Nephron progenitor cell (in vitro differentiated cells): Measurements from ENCODE around the gene PKD1L1.
A peak's percentile ranks its signal among the peaks of the same experiment; 100 is the strongest.

ENCODE experiments used
- DNase-seq: peaks from one replicate; pipeline ENCODE4 v3.0.0; 2021
- H3K27ac Mint-ChIP-seq: 2 replicates; pipeline ENCODE4 v1.8.0; 2021; ENCODE audit warnings: mild to moderate bottlenecking, moderate library complexity, mixed read lengths
- H3K27me3 Mint-ChIP-seq: 2 replicates; pipeline ENCODE4 v1.8.0; 2021; ENCODE audit warnings: mild to moderate bottlenecking, low read depth, mixed read lengths; ENCODE audit not compliant: poor library complexity
- H3K36me3 Mint-ChIP-seq: 2 replicates; pipeline ENCODE4 v1.8.0; 2021; ENCODE audit warnings: low read depth, mixed read lengths
- H3K4me1 Mint-ChIP-seq: 2 replicates; pipeline ENCODE4 v1.8.0; 2021; ENCODE audit warnings: mixed read lengths
- H3K4me3 Mint-ChIP-seq: 2 replicates; pipeline ENCODE4 v1.8.0; 2021; ENCODE audit warnings: mild to moderate bottlenecking, moderate library complexity, mixed read lengths
- H3K9me3 Mint-ChIP-seq: 2 replicates; pipeline ENCODE4 v1.8.0; 2021; ENCODE audit warnings: mild to moderate bottlenecking, moderate library complexity, mixed read lengths
- TF ChIP-seq, protein P1 (sequence below): fragments of 200-600 bp; sonication (generic); IDR thresholded peaks from 2 replicates; pipeline ENCODE4 v1.5.0; 2021; ENCODE audit warnings: antibody characterized with exemption

Gene PKD1L1

DNA sequence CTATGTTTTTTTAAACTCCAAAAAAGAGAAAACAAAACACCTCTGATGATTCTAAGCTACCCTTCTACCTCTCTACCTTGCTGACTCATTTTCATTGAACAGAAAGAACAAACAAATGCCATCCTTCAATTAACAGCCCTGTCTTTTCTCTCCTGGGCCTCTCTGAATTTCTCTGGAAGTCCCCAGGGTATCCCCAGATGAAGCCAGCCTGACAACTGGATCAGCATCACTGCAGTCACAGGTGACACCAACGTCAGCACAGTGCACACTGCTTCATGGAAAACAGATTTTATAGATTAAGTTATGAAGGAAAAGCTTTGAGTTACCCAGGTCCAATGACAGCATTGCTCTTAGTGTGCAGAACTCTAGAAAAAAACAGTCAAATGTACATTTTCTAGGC, 25.5 kb upstream of the PKD1L1 start:
- Mint-ChIP-seq H3K4me3 (no peak overlapping the region), H3K9me3 (no peaks in the 10 kb centered on the region), H3K36me3 (peaks cover 92% of the 10 kb centered on the region), H3K27me3 (peaks cover 4% of the 10 kb centered on the region), H3K4me1 (peaks cover 39% of the 10 kb centered on the region), H3K27ac (no peak overlapping the region)
- TF ChIP-seq, protein P1, sequence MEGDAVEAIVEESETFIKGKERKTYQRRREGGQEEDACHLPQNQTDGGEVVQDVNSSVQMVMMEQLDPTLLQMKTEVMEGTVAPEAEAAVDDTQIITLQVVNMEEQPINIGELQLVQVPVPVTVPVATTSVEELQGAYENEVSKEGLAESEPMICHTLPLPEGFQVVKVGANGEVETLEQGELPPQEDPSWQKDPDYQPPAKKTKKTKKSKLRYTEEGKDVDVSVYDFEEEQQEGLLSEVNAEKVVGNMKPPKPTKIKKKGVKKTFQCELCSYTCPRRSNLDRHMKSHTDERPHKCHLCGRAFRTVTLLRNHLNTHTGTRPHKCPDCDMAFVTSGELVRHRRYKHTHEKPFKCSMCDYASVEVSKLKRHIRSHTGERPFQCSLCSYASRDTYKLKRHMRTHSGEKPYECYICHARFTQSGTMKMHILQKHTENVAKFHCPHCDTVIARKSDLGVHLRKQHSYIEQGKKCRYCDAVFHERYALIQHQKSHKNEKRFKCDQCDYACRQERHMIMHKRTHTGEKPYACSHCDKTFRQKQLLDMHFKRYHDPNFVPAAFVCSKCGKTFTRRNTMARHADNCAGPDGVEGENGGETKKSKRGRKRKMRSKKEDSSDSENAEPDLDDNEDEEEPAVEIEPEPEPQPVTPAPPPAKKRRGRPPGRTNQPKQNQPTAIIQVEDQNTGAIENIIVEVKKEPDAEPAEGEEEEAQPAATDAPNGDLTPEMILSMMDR, result no peak
- DNase-seq, result no peak

- Mint-ChIP-seq H3K4me1 (peaks cover 23% of the 10 kb centered on the region), H3K9me3 (no peaks in the 10 kb centered on the region), H3K27me3 (peaks cover 7% of the 10 kb centered on the region), H3K4me3 (no peak overlapping the region), H3K27ac (peak overlapping the region; percentile 64), H3K36me3 (peaks cover 85% of the 10 kb centered on the region)
- TF ChIP-seq, protein P1, result no peak
- DNase-seq, result no peak
These were observed 22.5 kb upstream of the PKD1L1 start for GRCh38 chr7:47970761-47971160.

GRCh38 chr7:47968847-47969774, 20.8 kb upstream of the PKD1L1 start:
- H3K9me3 Mint-ChIP-seq, result no peaks in the 10 kb centered on the region
- peak; percentile 89 for DNase-seq
- peaks cover 7% of the 10 kb centered on the region for H3K27me3 Mint-ChIP-seq
- H3K27ac Mint-ChIP-seq, result peak overlapping the region; percentile 34
- H3K4me3 Mint-ChIP-seq, result peak overlapping the region; percentile 10
- H3K36me3 Mint-ChIP-seq, result peaks cover 87% of the 10 kb centered on the region
- peaks cover 23% of the 10 kb centered on the region for H3K4me1 Mint-ChIP-seq
- TF ChIP-seq, protein P1, result peak; percentile 90

GRCh38 chr7:47967708-47968107, 19.4 kb upstream of the PKD1L1 start:
- no peak for DNase-seq
- H3K9me3 Mint-ChIP-seq, result no peaks in the 10 kb centered on the region
- no peak overlapping the region for H3K4me3 Mint-ChIP-seq
- H3K27me3 Mint-ChIP-seq, result peaks cover 7% of the 10 kb centered on the region
- TF ChIP-seq, protein P1, result no peak
- no peak overlapping the region for H3K27ac Mint-ChIP-seq
- H3K36me3 Mint-ChIP-seq, result peaks cover 86% of the 10 kb centered on the region
- H3K4me1 Mint-ChIP-seq, result peaks cover 23% of the 10 kb centered on the region

- H3K4me3 Mint-ChIP-seq, result no peak overlapping the region
- no peaks in the 10 kb centered on the region for H3K9me3 Mint-ChIP-seq
These were observed 18.9 kb upstream of the PKD1L1 start for GRCh38 chr7:47967123-47967522.

More at GRCh38 chr7:47967123-47967522, 18.9 kb upstream of the PKD1L1 start:
- peaks cover 7% of the 10 kb centered on the region for H3K27me3 Mint-ChIP-seq
- TF ChIP-seq, protein P1, result no peak
- no peak overlapping the region for H3K27ac Mint-ChIP-seq
- no peak for DNase-seq
- peaks cover 23% of the 10 kb centered on the region for H3K4me1 Mint-ChIP-seq
- peaks cover 86% of the 10 kb centered on the region for H3K36me3 Mint-ChIP-seq
